Activated gamma-delta T cell treated with Interleukin-2 at 50 U/mL for 16 hours (primary cell): Measurements from ENCODE around the gene FLVCR2.
A peak's percentile ranks its signal among the peaks of the same experiment; 100 is the strongest.

Source experiments
- DNase-seq: peaks from one replicate; pipeline ENCODE4 v3.0.0-alpha.2; 2020

The FLVCR2 gene, protein sequence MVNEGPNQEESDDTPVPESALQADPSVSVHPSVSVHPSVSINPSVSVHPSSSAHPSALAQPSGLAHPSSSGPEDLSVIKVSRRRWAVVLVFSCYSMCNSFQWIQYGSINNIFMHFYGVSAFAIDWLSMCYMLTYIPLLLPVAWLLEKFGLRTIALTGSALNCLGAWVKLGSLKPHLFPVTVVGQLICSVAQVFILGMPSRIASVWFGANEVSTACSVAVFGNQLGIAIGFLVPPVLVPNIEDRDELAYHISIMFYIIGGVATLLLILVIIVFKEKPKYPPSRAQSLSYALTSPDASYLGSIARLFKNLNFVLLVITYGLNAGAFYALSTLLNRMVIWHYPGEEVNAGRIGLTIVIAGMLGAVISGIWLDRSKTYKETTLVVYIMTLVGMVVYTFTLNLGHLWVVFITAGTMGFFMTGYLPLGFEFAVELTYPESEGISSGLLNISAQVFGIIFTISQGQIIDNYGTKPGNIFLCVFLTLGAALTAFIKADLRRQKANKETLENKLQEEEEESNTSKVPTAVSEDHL

GRCh38 chr14:75578102-75578785 is at the start of gene FLVCR2:
Gene FLVCR2, plus strand, starts transcription at chr14:75578620. Its CDS starts 353 bp downstream, at chr14:75578973.
- peak; percentile 49 for DNase-seq

DNA sequence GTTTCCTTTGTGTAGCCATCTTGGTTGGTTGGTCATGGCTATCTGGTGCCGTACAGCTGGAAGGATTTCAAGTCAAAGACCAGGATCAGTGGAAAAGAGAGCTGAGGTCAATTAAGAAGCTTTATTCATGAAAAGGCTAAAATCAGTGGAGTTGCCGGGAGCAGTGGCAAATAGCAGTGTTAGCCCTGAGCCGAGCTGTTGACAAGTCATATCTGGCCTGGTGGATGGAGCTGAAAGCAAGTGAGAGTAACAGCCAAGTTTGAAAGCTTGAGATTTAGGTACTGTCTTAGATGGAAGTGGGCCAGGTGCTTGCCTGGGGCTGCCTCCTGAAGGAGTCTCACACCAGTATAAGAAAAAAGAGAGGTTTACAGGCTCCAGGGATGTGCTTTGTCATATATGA is 47.2 kb upstream of the FLVCR2 start:
- DNase-seq, result no peak

DNA sequence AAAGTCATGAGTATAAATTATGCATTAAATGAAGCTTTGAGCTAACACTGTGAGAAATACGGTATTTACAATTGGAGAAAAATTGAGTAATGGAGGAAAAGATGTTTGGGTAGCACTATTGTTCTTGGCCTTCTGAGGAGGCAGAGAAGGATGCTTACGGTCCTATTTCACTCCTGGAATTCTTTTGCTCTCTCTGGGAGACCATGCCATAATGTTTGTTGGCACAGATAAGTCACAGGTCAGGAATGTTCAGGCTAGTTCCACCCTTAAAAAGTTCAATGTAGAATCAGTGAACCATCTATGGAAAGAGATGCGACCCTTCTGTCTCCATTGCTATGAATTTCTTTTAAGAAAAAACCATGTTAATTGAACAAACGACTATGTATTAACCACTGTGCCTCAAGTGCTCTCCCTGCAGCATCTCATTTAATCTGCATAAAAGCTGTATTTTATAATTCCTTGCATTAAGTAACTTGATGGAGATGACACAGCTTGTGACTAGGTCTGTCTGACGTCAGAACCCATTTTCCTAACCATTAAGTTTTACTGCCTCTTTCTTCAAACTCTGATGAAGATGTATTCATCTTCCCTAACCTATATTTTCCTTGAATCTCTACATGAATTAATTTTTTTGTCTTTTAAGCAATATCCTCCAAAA is 46.6 kb upstream of the FLVCR2 start:
- no peak for DNase-seq

DNA sequence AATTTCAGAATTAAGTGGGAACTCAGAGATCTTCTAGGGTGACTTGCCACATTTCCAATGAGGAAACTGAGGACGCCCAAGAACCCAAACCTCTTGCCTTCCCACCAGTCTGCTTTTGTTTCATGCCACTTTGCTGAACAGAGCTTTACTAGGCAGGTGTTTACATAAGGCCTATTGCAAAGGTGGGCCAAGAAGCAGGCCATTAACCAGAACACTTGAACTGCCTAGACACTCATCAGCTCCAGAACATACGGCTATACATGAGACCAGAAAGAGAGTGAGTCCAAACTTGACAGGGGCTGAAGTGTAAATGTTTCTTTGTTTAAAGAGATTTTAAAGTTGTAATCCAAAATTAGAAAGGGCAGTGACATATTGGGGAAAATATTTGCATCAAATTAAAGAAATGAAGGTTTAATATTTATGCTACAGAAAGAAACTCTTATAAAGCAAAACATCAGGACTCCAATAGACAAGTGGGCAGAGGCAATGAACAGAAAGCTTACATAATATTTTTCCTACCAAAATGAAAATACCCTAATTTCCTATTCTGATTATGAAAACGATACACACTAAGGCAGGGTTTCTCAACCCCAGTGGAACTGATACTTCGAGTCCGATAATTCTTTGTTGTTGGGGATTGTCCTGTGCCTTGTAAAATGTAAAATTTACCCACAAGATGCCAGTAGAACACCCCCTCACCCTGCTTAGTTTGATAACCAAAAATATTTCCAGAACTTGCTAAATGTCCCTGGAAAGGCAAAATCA is 44.4 kb upstream of the FLVCR2 start:
- no peak for DNase-seq

DNA sequence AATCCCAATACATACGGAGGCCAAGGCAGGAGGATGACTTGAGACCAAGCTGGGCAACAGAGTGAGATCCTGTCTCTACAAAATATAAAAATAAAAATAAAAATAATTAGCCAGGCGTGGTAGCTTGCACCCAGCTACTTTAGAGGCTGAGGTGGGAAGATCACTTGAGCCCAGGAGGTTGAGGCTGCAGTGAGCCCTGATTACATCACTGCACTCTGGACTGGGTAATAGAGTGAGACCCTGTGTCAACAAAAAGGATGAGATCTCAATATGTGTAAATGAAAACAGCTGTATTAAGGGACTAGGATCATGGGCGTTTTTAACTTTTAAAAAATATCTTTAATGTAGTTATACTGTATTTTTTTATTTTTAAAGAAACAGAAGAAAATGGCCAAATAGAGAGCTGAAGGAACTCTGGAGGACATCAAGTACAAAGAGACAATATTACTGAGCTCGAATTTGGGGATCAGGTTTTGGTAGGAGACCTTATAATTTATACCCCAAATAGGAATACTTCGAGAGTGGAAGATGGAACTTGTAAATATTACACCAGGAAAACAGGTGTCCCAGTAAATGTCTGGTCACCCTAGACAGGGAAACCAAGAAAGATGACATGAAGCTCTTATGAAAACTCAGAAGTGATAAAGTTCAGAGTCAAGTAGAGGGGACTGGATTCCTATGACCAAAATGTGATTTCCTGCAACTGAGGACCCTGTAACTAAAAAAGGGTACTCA is 43.1 kb upstream of the FLVCR2 start:
- no peak for DNase-seq

GRCh38 chr14:75537071-75537470 is 41.3 kb upstream of the FLVCR2 start:
- DNase-seq, result no peak

DNA sequence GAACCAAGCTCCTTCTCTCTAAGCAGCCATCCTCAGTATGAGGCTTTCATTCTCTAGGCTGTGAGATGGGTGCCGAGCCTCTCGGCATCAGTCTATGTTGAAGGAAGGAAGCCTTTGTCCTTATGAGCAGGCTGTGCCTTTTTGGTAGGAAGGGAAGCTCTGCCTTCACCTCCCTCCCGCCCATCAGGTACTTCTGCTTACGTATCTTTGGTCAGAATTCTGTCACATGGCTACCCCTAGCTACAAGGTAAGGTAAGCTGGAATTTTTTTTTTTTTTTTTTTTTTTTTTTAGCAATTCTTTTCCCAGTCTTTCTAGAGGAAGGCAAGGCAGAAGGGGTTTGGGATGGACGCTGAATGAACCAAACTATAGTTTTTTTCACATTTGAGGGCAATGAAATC is 39.3 kb upstream of the FLVCR2 start:
- DNase-seq, result no peak

DNA sequence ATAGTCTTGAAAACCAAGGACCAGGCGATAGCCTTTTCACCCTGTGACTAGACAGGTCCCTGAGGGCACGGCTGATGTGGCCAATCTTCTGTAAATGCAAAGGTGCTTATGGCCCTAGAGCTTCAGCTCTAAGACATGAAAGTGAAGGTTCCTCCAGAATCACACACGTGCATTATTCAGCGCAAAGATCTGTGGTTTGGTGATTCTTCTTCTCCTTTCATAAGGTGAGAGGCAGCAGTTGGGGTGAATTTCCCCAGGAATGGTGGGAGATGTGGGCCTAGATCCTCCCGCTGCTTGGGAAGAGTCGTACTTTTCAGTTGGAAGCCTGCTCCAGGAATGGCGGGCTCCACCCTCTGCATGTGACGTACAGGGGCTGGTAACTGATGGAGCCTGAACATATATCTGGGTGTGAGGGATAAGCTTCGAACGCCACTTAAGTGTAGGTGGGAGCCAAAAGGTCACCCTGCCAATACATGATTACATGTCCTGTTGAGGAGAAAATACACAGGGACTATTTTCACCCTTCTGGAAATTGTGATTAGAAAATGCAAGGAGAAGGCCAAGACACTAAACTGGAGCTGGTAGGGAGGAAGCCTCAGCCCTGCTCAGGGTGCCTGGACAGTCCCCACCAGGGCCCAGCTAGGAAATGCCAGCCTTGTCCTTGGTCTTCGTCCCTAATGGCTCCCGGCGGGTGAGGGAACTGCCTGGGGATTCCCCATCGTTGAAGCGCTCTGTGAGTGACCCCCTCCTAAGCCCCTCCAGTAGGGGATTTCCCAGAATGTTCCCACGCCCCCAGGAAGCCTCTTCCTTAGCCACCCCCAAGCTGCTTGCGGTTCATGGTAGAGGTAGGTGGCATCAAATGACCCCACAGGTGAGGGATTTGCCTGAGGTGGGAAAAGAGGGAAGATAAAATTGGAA is 38.6 kb upstream of the FLVCR2 start:
- DNase-seq, result no peak

GRCh38 chr14:75540479-75540851 is 38.0 kb upstream of the FLVCR2 start:
- no peak for DNase-seq

DNA sequence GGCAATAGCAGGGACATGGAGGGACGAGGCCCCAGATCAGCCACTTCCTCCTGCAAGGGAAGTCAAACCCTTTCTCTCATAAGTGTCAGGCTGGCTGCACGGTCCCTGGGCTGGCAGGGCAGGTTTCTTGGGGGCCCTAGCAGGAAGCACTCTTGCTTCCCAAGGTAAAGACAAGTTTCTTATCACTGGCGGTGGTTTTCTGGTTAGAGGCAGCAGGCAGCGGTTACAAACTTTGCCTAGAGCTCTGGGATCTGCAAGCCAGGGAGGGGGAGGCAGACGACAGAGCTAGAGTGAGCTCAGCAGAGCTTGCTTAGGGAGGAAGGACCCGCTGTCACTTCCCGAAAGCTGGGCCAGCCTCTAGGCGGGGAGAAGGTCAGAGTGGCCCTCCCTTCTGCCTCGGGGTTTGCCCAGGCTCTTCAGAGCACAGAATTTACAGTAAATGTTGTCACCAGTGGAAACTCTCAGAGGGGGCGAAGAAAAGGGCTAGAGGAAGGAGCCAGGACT is 35.8 kb upstream of the FLVCR2 start:
- peak; percentile 51 for DNase-seq

DNA sequence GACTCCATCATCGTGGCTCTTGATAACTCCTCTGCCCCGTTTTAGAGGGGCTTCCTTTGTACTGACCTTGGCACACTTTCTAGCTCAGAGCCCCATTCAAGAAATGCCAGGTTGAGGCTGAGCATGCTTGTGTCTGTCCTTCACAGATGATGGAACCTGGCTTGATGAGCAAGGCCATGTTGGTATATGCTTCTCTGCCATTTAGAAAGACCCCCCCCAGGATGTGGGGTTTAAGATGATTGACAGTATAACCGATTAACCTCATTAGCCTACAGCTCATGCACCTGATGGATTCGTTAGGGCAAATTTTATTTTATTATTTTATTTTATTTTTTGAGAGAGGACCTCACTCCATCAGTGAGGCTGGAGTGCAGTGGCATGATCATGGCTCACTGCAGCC is 35.2 kb upstream of the FLVCR2 start:
- no peak for DNase-seq

GRCh38 chr14:75543786-75544185 is 34.6 kb upstream of the FLVCR2 start:
- DNase-seq, result no peak

DNA sequence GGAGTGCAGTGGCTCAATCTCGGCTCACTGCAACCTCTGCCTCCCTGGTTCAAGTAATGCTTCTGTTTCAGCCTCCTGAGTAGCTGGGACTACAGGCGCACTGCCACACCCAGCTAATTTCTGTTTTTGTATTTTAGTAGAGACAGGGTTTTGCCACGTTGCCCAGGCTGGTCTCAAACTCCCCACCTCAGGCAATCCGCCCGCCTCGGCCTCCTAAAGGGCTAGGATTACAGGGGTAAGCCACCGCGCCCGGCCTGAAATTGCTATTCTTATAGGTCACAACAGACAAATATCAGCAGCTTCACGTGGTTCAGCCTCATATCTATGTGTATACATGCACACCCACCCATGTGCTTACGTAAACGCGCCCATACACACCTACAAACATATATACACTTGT is 32.5 kb upstream of the FLVCR2 start:
- DNase-seq, result no peak

GRCh38 chr14:75547552-75548250 is 30.7 kb upstream of the FLVCR2 start:
- no peak for DNase-seq

DNA sequence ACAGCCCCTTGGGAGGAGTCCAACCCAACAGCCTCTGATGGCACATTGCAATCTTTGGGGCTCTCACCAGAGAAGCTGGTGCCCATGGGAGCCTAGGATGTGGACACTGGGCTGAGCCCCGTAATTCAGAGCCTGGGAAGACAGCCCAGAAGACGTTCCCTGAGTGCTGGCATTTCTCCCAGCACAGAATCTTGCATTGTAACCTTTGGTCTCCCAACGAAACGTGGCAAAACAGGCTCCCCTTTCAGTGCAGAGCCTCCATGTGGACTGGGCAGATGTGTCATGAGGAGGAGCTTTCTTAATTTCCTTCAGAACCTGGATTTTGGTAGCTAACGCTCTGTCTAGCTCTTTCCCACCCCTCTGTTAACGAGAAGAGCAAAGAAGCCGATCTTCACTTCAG is 29.9 kb upstream of the FLVCR2 start:
- DNase-seq, result no peak

GRCh38 chr14:75549169-75549568 is 29.3 kb upstream of the FLVCR2 start:
- no peak for DNase-seq

- no peak for DNase-seq
These were observed 27.4 kb upstream of the FLVCR2 start for GRCh38 chr14:75551021-75551420.

GRCh38 chr14:75553157-75553556 is 25.3 kb upstream of the FLVCR2 start:
- no peak for DNase-seq

DNA sequence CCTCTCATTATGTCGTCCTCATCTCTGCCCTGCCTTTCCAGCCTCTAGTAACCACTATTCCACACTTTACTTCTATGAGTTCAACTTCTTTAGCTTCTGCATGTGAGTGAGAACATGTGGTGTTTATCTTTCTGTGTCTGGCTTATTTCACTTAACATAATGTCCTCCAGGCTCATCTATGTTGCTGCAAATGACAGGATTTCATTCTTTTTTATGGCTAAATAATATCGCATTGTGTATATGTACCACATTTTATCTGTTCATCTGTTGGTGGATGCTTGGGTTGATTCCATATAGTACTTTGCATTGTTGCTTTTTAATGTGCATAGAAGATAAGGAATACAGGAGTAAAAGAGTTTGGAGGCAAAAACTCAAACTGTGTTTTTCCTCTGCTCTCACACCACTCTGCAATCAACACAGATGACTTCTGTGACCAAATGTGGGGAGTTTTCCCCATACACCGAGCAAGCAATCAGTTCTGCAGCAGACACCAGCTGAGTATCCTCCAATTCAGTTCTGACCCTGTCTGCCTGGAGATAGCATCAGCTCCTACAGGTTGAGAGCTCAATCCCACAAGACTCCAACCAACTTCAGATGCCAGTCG is 24.6 kb upstream of the FLVCR2 start:
- DNase-seq, result no peak

DNA sequence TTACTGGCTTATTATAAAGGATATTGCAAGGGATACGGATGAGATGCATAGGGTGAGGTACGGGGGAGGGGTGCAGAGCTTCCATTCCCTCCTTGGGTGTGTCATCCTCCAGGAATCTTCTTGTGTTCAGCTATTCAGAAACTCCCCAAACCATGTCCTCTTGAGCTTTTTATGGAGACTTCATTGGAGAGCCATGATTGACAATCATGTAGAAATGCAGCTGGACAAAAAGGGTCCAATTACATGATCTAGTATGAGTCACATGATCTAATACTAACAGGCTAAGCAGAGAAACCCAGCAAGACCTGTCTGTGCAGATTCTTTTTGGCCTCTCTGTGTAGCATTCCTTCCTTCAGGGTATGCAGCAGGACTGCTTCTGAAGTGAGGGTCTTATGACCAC is 23.9 kb upstream of the FLVCR2 start:
- no peak for DNase-seq
